GM12872 (cell line): ENCODE results near the gene RIMKLA.

Experiments
- CTCF ChIP-seq: IDR thresholded peaks from 3 replicates; pipeline ENCODE4 v1.5.1; 2011; ENCODE audit warnings: low read depth, mild to moderate bottlenecking, low read length, moderate library complexity; ENCODE audit not compliant: insufficient read depth

The RIMKLA gene

DNA sequence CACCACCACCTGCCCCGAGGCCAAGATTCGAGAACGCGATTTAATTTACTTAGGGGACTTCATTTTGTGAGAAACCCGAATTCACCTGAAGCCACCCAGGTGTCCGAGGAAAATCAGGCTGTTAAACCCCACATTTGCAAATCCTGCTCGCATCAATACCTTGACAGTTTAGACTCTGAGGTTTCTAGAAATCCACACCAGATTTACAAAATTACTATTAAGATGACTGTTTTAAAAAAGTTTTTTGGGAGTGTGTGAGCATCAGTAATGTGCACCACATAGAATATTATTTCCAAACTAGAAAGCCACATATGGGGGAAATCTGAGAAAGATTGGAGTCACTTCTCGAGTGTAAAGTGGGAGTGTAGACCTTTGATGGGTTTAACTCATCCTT is 685 bp downstream of the RIMKLA start:
- no peak for TF ChIP-seq CTCF

DNA sequence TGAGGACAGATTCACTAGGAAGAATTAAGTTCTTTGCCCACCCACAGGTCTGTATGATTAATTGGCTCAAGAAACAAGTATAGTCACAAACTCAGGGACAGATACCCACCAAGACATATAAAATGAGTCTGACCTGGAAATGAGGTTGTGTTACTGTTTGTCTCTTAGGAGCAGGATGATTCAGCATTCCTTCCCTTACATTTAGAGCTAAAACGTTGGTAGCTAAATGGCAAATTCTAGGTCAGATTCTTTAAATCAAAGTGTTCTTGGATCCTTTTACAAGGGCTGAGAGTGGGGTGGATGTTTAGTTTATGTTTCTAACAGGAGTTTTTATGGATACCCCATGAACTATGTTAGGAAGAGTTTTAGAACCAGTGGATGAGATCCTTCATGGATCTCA is 4.7 kb downstream of the RIMKLA start:
- no peak for TF ChIP-seq CTCF

DNA sequence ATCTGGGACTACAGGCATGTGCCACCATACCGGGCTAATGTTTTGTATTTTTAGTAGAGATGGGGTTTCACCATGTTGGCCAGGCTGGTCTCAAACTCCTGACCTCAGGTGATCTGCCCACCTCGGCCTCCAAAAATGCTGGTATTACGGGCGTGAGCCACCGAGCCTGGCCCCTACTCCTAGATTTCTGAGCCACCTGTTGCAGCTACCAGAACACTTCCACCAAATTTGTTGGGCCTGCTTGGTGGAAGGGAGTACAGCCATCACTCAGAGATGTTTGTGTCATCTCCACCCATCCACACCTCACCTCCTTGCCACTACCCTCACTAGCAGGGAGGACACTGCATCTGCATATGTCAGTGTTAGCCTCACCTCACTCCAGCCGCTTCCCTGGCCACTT is 5.5 kb downstream of the RIMKLA start:
- TF ChIP-seq CTCF = no peak

DNA sequence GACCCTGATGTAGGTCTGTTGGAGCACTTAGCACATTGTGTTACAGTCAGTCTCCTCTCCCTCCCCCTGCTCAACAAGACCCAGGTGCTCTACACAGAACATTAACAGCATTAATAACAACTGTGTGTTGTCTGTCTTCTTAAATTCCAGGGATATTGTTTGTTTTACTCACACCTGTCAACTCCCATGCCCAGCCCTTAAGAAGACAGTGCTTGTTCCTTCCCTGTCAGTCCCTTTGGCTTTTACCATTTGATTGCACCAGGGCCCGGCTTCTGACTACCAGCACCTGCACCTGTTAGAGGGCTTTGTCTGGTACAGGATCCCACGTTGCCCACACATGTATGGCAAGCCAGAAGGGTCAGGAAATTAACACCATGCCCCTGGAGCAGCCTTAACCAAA is 11.7 kb downstream of the RIMKLA start:
- TF ChIP-seq CTCF = no peak

DNA sequence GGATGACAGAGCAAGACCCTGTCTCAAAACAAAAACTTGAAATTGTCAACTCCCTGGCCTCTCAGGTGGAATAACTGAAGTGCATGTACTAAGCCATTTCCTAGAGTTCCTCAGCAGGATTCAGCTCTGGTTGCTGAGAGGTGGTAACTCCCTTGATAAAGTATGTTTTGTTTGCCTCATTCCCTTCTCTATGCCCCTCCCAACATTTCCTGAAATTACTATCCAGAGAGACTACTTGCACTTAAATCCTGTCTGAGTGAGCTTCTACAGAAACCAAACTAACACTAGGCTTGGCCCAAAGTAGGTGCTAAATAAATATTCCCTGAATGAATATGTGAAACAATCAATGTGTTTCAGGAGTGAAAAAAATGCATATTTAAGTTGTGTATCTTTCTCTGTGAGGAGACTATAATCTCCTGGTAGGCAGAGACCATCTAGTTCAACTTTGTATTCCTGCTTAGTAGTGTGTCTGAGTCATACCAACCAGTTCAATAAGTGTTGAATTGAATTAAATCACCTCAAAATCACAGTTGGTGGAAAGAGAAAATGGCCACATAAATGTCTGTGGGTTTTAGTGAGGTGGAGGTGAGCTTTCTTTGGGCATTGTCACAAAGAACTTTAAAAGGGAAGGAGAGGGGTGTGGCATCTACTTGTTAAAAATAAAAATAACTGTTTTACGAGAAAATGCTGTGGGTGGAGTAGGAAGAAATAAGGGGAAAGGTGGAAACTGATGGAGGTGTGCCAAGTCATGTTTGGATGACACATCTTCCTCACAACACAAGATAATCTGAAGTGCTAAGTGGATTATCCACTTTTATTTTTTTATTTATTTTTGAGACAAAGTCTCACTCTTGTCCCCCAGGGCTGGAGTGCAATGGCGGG is 12.6 kb downstream of the RIMKLA start:
- TF ChIP-seq CTCF = no peak

- no peak for TF ChIP-seq CTCF
These were observed 18.9 kb downstream of the RIMKLA start for GRCh38 chr1:42399315-42400100.

DNA sequence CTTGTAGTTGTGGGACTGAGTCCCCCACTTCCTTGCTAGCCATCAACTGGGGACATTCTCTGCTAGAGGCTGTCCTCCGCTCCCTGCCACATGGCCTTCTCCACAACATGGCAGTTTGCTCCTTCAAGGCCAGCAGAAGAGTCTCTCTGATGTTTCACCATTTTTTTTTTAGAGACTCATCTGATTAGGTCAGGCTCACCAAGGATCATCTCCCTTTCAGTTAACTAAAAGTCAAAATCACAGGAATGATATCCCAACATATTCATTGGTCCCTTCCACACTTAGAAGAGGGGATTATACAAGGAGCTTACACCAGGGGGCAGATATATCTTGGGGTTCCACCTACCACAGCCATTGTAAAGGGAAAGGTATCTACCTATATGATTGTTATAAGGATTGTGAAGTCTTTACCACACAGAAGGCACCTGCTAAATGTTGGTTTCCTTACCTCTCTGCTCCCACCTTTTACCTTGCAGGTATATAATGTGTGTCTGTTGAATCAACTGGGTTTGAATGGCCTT is 23.3 kb downstream of the RIMKLA start:
- no peak for TF ChIP-seq CTCF
